ENCODE measurements around the gene INSR. TPM values are rescaled to one million over a fixed set of nuclear protein-coding genes. Genes with fewer than 3 reads are reported as not detected.

INSR gene
- total RNA-seq, 4 donors from 2014 or later: 134 to 252 (median 164) TPM

DNA sequence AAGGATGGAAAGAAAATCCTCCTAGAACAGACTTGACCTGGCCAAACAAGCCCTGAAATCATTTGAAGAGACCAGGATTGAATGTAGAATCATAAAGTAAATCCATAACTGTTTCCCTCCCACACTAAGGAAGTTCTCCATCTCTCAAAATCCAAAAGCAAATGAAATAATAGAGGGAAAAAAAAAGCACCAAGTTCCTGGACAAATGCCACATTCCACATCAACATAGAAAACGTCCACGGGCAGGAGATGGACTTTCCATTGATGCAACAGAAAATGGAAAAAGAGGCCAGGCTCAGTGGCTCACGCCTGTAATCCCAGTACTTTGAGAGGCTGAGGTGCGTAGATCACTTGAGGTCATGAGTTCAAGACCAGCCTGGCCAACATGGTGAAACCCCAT is 56.2 kb downstream of the INSR start:
- TF ChIP-seq EP300 (IDR thresholded peaks at IDR 0.05; ENCODE audit: low read depth) (no peak), POLR2AphosphoS5 (IDR thresholded peaks at IDR 0.05) (no peak), POLR2A (IDR thresholded peaks at IDR 0.05) (no peak), CTCF (IDR thresholded peaks at IDR 0.05) (no peak)
- Histone ChIP-seq H3K27me3 (no peaks in the 10 kb centered on the region), H3K27ac (no peak overlapping the region), H3K9me3 (no peaks in the 10 kb centered on the region), H3K4me3 (no peak overlapping the region), H3K4me1 (peaks cover 0 to 3% (median 0%) of the 10 kb centered on the region in 4 donors), H3K36me3 (no peaks in the 10 kb centered on the region)
- intact Hi-C loops (cut with DNase I; ENCODE audit: low total_unique reads): no loop called here
- WGBS, 2 donors (ENCODE audit: low coverage in 1 of 2): 68 to 72% methylated on average over 4 of the region's 4 CpGs
- in situ Hi-C loops (cut with MboI; ENCODE audit: low pct_ligation_motif_present in 1 of 4, low pct_unique_long_range_greater_than_20kb in 1 of 4, low sequenced_read_pairs in 3 of 4): no loop called here
- DNase-seq: no peak

DNA sequence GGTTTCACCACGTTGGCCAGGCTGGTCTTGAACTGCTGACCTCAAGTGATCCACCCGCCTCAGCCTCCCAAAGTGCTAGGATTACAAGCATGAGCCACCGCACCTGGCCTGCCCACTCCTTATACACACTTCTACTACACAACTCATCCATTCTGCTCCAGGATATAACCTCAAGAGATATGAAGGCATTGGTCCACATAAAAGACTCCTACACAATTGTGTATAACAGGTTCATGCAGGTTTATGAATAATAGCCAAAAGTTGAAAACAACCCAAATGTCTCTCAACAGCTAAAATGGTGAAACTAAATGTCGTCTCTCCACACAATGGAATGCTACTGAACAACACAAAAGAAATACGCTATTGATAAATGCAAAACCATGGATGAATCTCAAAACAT is 58.1 kb downstream of the INSR start:
- 65 to 73% methylated on average over 5 of the region's 5 CpGs for WGBS, 2 donors (ENCODE audit: low coverage in 1 of 2)
- intact Hi-C loops (cut with DNase I; ENCODE audit: low total_unique reads): no loop called here
- H3K36me3 ChIP-seq: no peaks in the 10 kb centered on the region

GRCh38 chr19:7230826-7231225 is 63.4 kb downstream of the INSR start:
- Histone ChIP-seq H3K9me3 (no peaks in the 10 kb centered on the region), H3K36me3 (no peaks in the 10 kb centered on the region), H3K4me1 (peaks cover 0 to 13% (median 3%) of the 10 kb centered on the region in 4 donors), H3K27me3 (no peaks in the 10 kb centered on the region), H3K27ac (peak overlapping the region in 3 of 4 donors; percentile 30 to 57 (median 33)), H3K4me3 (no peak overlapping the region)
- intact Hi-C loops (cut with DNase I; ENCODE audit: low total_unique reads): no loop called here
- 67 to 84% methylated on average over 4 to 9 of the region's 9 CpGs for WGBS, 2 donors (ENCODE audit: low coverage in 1 of 2)
- no peak for DNase-seq
- TF ChIP-seq CTCF (IDR thresholded peaks at IDR 0.05): no peak
- no peak for TF ChIP-seq POLR2A (IDR thresholded peaks at IDR 0.05)
- TF ChIP-seq EP300 (IDR thresholded peaks at IDR 0.05; ENCODE audit: low read depth): no peak
- TF ChIP-seq POLR2AphosphoS5 (IDR thresholded peaks at IDR 0.05): no peak
- in situ Hi-C loops (cut with MboI; ENCODE audit: low pct_ligation_motif_present in 1 of 4, low pct_unique_long_range_greater_than_20kb in 1 of 4, low sequenced_read_pairs in 3 of 4): no loop called here

More for the DNA sequence above, 58.1 kb downstream of the INSR start:
- Histone ChIP-seq H3K9me3 (no peaks in the 10 kb centered on the region), H3K27ac (no peak overlapping the region), H3K4me1 (no peaks in the 10 kb centered on the region), H3K27me3 (no peaks in the 10 kb centered on the region), H3K4me3 (no peak overlapping the region)
- DNase-seq: no peak
- in situ Hi-C loops (cut with MboI; ENCODE audit: low pct_ligation_motif_present in 1 of 4, low pct_unique_long_range_greater_than_20kb in 1 of 4, low sequenced_read_pairs in 3 of 4): no loop called here
- no peak for TF ChIP-seq POLR2AphosphoS5 (IDR thresholded peaks at IDR 0.05)
- no peak for TF ChIP-seq EP300 (IDR thresholded peaks at IDR 0.05; ENCODE audit: low read depth)
- no peak for TF ChIP-seq CTCF (IDR thresholded peaks at IDR 0.05)
- no peak for TF ChIP-seq POLR2A (IDR thresholded peaks at IDR 0.05)

- TF ChIP-seq POLR2AphosphoS5 (IDR thresholded peaks at IDR 0.05): no peak
- Histone ChIP-seq H3K36me3 (no peaks in the 10 kb centered on the region), H3K4me3 (no peak overlapping the region), H3K9me3 (no peaks in the 10 kb centered on the region), H3K27ac (peak overlapping the region in 1 of 4 donors; percentile 57), H3K27me3 (no peaks in the 10 kb centered on the region), H3K4me1 (peaks cover 2 to 15% (median 8%) of the 10 kb centered on the region in 4 donors)
- in situ Hi-C loops (cut with MboI; ENCODE audit: low pct_ligation_motif_present in 1 of 4, low pct_unique_long_range_greater_than_20kb in 1 of 4, low sequenced_read_pairs in 3 of 4): no loop called here
- WGBS, 2 donors (ENCODE audit: low coverage in 1 of 2): 75 to 100% methylated on average over 1 to 5 of the region's 5 CpGs
- intact Hi-C loops (cut with DNase I; ENCODE audit: low total_unique reads): no loop called here
- DNase-seq: no peak
Measured at GRCh38 chr19:7229735-7230134, 64.5 kb downstream of the INSR start.

GRCh38 chr19:7228935-7229541 is 65.2 kb downstream of the INSR start:
- in situ Hi-C loops (cut with MboI; ENCODE audit: low pct_ligation_motif_present in 1 of 4, low pct_unique_long_range_greater_than_20kb in 1 of 4, low sequenced_read_pairs in 3 of 4) (no loop called here), intact Hi-C loops (cut with DNase I; ENCODE audit: low total_unique reads) (no loop called here)
- no peaks in the 10 kb centered on the region for H3K9me3 ChIP-seq
- TF ChIP-seq POLR2AphosphoS5 (IDR thresholded peaks at IDR 0.05) (no peak), EP300 (IDR thresholded peaks at IDR 0.05; ENCODE audit: low read depth) (no peak), CTCF (IDR thresholded peaks at IDR 0.05) (no peak), POLR2A (IDR thresholded peaks at IDR 0.05) (no peak)
- H3K4me3 ChIP-seq: no peak overlapping the region
- H3K4me1 ChIP-seq: peaks cover 7 to 21% (median 13%) of the 10 kb centered on the region in 4 donors
- H3K27ac ChIP-seq: no peak overlapping the region
- no peaks in the 10 kb centered on the region for H3K36me3 ChIP-seq
- 73 to 85% methylated on average over 1 of the region's 1 CpG for WGBS, 2 donors (ENCODE audit: low coverage in 1 of 2)
- no peaks in the 10 kb centered on the region for H3K27me3 ChIP-seq
- DNase-seq: no peak

Measured in transverse colon (tissue), 4 donors.